ENCODE results near the gene ISG15.

GRCh38 chr1:978835-979743, 34.2 kb upstream of the ISG15 start:
- TF ChIP-seq EP300 (IDR thresholded peaks at IDR 0.05) (no peak), POLR2AphosphoS5 (IDR thresholded peaks at IDR 0.05) (no peak), POLR2A (IDR thresholded peaks at IDR 0.05) (no peak)
- TF ChIP-seq, protein P1, sequence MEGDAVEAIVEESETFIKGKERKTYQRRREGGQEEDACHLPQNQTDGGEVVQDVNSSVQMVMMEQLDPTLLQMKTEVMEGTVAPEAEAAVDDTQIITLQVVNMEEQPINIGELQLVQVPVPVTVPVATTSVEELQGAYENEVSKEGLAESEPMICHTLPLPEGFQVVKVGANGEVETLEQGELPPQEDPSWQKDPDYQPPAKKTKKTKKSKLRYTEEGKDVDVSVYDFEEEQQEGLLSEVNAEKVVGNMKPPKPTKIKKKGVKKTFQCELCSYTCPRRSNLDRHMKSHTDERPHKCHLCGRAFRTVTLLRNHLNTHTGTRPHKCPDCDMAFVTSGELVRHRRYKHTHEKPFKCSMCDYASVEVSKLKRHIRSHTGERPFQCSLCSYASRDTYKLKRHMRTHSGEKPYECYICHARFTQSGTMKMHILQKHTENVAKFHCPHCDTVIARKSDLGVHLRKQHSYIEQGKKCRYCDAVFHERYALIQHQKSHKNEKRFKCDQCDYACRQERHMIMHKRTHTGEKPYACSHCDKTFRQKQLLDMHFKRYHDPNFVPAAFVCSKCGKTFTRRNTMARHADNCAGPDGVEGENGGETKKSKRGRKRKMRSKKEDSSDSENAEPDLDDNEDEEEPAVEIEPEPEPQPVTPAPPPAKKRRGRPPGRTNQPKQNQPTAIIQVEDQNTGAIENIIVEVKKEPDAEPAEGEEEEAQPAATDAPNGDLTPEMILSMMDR (IDR thresholded peaks at IDR 0.05): no peak
